T-helper 17 cell (primary cell): ENCODE data around the gene LUZP1. TPM values are rescaled to one million over a fixed set of nuclear protein-coding genes. Genes with fewer than 3 reads are reported as not detected.

ENCODE experiments used
- total RNA-seq, 4 donors: library from RNA in 2 of 4; stranded (reverse) in 2 of 4; gene quantifications; one replicate each; pipeline ENCODE4 v1.2.3 and lab custom pipeline; 2022 to 2026

LUZP1 gene
- total RNA-seq, 2 donors from 2014 or later, result 24.7 to 27.3 TPM

Other genes with a start within 250 kb of the LUZP1 start
- not detected for gene LACTBL1, start 196.0 kb downstream of the LUZP1 start, total RNA-seq
- gene TEX46, start 153.0 kb downstream of the LUZP1 start, total RNA-seq, result not detected
- 10 to 100 TPM; 32.2 to 34.4 TPM for gene KDM1A, start 149.4 kb downstream of the LUZP1 start, total RNA-seq
- gene HTR1D, start 48.6 kb upstream of the LUZP1 start, total RNA-seq, result not detected
- 100 to 1,000 TPM; 104 to 119 TPM for gene HNRNPR, start 175.4 kb upstream of the LUZP1 start, total RNA-seq
- 1 to 10 TPM; 3.1 to 3.3 TPM for gene ZNF436, start 201.0 kb upstream of the LUZP1 start, total RNA-seq